Esophagus muscularis mucosa (tissue), 4 donors: Measurements from ENCODE around the gene C1orf21.

Source experiments
- EP300 ChIP-seq: sonication (generic); formaldehyde crosslinking; IDR thresholded peaks from one replicate; pipeline ENCODE4 v1.6.1; 2017; ENCODE audit warnings: antibody characterized with exemption
- POLR2A ChIP-seq: fragments of 450-650 bp; IDR thresholded peaks from one replicate; pipeline ENCODE4 v1.6.1; 2017; ENCODE audit warnings: antibody characterized with exemption, moderate library complexity, mild to moderate bottlenecking, low read depth
- POLR2AphosphoS5 ChIP-seq, 2 donors: sonication (generic); formaldehyde crosslinking; IDR thresholded peaks; one replicate each; pipeline ENCODE4 v1.6.1; 2017; ENCODE audit warnings: antibody characterized with exemption in 2 of 2
- TF ChIP-seq, protein P1 (sequence below), 3 experiments: fragments of 200-600 bp in 2 of 3; fragments of 450-650 bp in 1 of 3; sonication (generic) in 2 of 3; IDR thresholded peaks; one replicate each; pipeline ENCODE4 v1.5.1; 2017 to 2019; ENCODE audit warnings: antibody characterized with exemption in 3 of 3, mild to moderate bottlenecking in 2 of 3, moderate library complexity in 1 of 3

DNA sequence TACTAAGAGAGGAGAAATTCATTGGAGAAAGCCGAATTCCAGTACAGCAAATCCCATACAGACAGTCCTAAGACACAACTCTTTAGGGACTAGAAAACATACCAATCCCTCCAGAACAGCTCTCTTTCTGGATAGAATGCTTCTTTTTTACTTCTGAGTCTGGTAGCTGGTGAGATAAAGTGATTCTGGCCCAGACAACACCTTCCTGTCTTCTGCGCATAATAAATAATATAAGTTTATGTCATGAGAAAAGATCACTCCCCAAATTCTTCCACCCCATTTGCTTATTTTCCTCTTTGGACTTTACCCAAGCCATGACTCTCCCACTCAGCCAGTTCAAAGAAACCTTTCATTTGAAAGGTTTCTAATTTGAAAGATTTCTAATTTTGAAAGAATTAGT is 269.4 kb downstream of the C1orf21 start:
- no peak for TF ChIP-seq POLR2A
- no peak for TF ChIP-seq EP300
- TF ChIP-seq, protein P1, sequence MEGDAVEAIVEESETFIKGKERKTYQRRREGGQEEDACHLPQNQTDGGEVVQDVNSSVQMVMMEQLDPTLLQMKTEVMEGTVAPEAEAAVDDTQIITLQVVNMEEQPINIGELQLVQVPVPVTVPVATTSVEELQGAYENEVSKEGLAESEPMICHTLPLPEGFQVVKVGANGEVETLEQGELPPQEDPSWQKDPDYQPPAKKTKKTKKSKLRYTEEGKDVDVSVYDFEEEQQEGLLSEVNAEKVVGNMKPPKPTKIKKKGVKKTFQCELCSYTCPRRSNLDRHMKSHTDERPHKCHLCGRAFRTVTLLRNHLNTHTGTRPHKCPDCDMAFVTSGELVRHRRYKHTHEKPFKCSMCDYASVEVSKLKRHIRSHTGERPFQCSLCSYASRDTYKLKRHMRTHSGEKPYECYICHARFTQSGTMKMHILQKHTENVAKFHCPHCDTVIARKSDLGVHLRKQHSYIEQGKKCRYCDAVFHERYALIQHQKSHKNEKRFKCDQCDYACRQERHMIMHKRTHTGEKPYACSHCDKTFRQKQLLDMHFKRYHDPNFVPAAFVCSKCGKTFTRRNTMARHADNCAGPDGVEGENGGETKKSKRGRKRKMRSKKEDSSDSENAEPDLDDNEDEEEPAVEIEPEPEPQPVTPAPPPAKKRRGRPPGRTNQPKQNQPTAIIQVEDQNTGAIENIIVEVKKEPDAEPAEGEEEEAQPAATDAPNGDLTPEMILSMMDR (IDR thresholded peaks at IDR 0.05): no peak
- TF ChIP-seq POLR2AphosphoS5 (IDR thresholded peaks at IDR 0.05): no peak
